Activated T-helper 1 cell treated with anti-CD3 and anti-CD28 coated beads, Interleukin-2, amount 50 U/mL, for 16 hours (primary cell): ENCODE results near the gene NHS.

Experiments
- DNase-seq, 2 donors: peaks; one replicate each; pipeline ENCODE4 v3.0.0-alpha.2; 2020; ENCODE audit warnings: low read depth in 1 of 2, low spot score in 1 of 2

The NHS gene

DNA sequence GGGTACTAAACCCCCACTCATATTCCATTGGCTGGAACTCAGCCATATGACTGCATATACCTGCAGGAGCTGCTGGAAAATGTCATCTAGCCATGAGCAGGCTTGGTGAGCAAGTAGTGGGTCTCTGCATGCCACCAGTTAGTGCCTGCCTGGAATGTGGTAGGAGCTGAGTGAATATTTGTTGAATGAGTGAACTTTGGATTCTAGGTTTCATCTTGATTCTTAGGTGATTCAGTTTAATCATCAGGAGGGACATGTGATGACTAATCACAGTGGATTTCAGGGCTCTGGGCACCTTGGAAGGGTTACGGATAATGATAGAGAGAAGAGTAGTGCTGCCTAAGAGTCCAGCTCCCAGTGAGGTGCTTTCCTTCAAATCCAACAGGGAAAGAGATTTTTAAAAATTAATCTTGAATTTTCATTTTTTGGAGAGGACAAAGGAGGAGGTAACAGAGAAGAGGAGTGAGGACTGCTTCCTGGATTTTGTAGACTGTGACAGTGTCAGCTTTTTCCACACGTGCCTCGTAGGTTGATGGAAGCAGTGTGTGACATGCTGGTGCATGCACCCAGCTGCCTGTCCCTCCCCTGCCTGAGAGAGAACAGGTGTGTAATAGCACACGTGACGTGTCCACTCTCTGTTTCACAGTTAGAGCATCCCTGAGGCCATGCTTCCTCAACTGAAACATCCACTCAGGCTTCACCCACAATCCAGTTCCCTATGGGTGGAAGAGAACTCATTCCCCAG, 30.4 kb downstream of the NHS start:
- DNase-seq: no peak

DNA sequence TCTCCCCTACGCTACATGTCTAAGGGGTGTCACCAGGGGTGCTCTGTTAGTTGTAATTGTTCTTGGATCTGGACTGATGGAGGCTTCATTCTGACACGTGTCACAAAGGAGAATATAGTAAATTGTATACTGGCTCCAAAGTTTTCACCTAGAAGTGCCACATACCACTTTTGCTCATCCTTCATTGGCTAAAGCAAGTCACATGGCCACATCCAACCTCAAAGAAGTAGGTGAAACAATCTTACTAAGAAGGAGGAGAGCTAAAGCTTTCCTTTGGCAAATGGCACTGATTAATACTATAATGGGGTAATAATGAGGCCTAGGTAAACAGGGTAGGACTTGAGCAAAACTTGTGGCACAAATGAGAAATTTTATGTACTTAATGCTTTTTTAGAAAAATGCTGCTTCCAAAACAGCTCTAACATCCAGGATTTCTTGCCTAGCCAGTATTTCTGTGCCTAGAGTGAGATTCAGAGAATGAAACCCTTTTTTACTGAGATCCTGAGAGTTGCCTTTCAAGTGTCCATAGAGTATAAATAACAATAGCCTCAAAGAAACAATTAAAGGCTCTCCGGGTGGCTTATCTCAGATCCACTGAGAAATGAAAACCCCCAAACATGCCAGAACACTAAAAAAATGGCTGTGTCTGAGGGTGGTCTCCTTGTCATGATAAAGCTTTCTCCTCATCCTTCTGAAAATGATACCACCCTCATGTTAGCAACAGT, 34.7 kb downstream of the NHS start:
- no peak for DNase-seq

DNA sequence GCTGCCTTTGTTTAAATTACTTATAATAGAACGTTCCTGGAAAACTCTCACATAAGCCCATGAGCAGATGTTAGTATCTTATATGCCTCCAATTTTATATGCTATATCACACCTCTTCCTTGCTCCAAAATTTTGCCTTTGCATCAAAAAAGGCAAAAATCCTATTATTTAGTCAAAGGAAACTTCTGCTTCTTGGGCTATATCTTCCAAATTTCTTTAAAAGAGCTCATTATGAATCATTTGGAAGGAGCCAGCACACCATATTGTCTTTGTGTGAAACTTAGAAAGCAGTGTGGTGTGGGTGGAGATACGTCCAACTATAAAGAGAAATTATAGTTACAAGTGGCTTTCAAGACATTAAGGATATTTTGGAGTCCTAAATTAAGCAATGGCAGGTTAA, 35.7 kb downstream of the NHS start:
- no peak for DNase-seq

DNA sequence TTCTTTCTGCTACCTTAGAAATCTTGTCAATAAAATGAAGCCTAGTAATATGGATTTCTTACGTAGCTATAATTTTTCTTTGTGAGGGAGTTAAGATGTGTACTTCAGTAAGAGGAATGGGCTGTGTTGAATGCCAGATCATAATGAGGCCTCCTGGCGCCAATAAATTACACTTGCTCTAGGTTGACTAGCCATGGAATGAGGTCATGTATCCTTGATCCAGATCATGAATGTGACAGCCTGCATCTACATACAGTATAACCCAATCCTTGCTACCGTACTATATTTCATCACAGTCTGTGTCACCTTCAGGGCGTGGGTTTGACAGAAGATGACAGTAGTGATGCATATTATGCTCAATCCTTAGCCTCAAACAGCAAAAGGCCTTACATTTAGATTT, 36.2 kb downstream of the NHS start:
- no peak for DNase-seq

DNA sequence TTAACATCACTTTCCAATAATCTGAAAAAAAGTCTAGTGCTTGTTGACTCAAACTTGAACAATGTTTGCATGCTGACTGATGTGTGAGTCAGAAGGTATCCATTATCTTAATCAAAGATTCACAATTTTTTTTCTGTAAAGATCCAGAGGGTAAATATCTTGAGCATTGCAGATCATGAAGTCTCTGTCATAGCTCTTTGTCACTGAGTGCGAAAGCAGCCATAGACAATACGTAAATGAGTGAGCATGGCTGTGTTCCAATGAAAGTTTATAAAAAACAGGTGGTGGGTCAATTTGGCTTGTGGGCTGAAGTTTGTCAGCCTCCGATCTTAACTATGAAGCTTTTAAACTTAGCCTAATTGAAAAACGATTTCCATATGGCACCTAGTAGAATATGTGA, 37.7 kb downstream of the NHS start:
- no peak for DNase-seq

DNA sequence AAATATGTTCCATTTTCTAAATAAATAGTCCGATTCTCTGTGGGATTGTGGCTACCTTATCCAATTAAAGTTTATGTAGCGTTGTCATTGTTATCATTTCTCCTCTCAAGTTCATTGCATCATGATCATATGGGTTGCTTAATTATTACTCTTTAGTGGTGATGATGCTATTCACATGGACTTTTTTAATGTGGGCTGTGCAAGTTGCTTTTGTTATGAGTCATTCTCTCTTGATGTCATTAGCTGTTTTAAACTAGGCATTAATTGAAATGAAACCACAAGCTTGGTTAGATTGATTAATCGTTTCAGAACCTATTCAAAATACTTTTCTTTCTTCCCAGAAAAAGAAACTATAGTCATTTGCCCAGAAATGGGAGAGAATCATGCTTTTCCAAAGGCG, 38.2 kb downstream of the NHS start:
- DNase-seq: no peak

DNA sequence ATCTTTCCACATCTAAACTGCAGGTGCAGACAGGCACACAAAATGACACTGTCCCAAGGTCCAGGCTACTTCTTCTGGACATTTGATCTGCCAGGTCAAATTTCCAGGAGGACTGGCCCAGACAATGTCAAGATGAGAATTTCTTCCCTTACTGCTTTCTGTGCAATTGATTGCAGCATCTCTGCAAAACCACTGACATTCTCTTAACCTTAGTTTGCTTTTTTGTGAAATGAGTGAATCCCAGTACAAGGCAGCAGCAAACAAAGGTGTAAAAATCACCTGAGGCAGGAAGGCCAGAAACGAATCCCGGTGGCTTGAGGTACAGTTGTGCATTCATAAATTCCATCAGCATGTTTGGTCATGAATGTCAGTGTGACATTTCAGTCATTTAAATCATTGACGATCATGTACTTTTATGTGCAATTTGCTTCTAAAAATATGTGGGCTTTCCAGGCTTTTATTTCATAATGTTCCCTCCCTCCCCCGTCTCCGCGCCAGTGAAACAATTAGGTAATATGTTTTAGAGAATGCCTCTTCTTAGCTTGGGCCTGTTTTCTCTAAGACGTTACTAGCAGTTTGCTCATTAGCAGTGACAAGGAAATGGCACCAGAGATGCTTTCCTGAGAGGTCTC, 39.1 kb downstream of the NHS start:
- DNase-seq: no peak

DNA sequence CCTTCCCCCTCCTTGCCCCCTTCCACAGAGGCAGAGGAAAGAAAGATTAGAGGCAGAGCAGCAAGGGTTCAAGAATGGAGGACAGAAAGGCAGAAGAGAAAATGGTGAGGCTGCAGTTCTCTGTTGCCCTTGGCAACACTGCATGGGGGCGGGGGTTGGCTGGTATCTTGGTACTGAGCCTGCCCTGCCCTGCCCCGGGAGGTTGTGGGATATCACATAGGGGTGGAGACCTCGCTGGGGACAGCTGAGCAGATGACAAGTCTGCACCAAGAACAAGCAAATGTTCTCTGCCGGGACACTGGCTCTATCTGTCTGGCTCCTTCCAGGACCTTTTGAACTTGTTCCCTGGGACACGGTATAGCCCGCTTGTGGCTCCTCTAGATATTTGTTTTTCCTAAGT, 39.8 kb downstream of the NHS start:
- no peak for DNase-seq

DNA sequence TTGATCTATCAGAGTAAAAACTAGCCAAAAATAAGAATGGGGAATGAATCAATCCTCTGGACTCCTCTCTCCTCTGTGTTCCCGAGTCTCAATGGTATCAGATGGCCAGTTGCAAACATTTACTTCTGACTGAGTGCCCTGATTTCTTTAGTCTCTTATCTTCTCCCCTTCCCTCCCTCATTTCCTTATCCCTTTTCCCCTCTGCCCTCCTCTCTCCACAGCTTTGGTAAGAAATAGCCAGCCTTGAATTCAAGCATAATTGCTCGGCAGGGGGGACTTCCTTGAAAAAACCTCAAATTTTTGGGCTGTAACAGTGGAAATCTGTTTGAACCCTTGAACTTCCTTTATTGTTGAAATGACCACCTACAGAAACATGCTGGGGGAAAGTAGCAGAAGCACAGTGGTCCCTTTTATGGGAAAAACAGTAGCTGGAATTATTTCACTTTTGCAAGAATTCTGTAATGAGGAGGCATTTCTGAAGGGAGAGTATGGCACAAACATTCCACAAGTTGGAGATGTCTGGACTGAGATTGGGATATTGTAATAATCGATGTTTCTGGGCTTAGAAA, 40.3 kb downstream of the NHS start:
- no peak for DNase-seq

DNA sequence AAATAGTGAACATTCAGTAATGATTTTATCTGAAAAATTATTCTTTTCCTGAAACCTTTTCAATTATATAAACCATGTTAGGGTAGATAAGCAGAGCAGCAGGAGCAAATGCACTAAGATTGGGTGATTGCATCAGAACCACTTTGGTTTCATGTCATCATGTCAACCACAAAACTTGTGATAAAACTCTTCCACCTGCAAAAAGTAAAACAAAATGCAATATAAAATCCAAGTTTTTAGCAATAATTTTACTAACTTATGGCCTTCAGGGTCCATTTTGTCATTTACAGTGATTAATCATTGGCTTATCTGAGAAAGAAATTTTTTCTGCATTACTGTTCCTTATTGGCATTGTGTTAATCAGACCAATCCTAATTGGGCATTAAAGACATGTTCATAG, 42.4 kb downstream of the NHS start:
- no peak for DNase-seq

DNA sequence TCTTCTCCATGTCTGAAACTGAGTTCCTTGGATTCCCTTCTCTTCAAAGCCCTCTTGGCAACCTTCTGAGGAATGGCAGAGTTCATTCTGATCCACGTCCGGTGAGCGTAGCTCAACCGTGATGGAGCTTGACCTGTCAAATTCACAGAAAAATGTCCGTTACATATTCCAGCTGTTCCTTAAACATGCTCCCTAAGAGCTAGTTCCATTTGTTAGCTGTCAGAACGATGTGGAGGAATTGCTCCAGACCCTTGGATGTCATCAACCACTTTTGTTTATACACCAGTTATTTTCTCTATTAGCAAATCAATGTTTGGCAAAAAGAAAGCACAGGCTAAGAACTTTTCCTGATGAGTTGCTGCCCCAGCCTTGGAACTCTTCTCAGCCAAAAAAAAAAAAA, 50.1 kb downstream of the NHS start:
- DNase-seq: no peak

DNA sequence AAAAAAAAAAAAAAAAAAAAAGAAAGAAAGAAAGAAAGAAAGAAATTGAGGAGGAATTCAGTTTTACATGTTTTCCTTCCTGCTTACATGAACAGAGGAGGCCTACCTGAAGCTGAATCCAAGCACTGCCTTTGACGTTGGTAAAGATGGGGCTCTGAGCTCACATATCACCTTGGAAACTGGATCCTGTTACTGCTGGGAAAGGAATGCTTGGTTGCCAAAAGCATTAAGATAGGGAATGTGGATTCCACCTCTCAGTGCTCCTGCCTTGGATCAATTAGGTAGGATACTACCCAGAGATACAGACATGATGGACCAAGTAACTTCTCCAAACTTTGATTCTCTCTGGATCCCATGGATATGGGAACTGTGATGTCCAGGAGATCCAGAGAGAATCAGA, 50.6 kb downstream of the NHS start:
- no peak for DNase-seq

DNA sequence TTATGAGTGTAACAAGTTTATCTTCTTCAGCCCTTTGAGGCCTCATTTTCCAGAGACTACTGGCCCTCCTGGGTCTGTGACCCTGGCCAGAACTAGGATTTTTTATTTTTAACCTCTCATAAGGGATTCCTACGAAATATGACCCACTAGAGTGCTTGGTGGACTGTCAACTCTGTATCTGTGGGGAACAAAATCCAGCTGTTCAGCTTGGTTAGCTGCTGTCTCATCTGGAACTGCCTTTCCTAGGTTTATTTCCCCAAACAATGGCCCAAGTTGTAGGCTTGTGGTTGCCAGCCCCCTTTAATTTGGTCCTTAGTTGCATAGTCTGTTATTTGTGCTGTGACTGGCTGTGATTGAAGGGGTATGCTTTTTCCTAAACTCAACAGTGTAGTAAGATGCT, 56.2 kb downstream of the NHS start:
- no peak for DNase-seq

DNA sequence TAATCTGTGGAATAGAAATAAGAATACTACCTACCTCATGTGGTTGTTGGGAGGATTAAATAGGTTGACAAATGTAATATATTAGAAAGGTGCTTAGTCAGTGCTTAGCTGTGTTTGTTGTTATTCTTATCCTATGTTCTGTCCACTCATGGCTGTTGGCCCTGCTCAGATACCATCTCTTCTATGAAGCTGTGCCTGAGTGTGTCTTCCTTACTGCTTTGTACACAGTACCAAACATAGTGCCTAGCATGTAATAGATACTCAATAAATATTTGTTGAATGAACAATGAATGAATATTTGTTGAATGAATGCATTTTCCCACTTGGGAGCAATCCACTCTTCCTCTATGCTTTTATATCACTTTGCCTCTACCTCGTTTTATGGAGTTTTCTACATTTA, 57.2 kb downstream of the NHS start:
- DNase-seq: no peak

DNA sequence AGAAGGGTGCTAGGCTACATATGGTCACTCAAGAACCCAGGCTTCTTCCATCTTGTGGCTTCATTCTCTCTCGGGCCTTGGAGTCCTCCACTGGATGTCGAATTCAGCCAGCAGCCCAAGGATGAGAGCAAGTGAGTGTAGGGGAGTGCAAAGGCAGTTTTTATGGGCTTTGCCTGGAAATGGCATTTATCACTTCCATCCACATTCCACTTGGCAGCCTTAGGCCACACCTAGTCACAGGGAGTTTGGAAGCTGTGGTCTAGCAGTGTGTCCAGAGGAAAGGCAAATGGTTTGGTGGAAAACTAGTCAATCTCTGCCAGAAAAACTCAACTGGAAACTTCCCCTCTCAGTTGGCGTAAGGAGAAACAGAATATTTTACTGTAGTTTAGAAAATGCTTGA, 59.0 kb downstream of the NHS start:
- no peak for DNase-seq

DNA sequence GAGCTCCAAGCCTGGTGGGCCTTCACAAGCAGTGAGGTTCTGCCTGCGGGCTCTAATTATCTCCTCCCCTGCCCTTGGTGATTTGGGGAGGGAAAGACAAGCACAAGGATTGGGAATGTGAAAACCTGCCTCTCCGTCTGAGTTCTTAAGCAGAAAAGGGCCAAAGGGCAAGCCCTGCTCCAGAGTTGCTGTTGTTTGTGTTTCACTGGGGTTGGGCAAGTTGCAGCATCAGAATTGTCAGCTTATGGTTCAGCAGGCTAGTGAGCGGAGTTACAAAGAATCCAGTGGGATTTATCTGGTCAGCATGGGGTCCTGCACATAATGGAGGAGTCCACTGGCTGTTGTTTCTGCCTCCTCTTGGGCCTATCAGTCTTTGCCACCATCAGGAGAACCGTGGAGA, 60.5 kb downstream of the NHS start:
- no peak for DNase-seq

DNA sequence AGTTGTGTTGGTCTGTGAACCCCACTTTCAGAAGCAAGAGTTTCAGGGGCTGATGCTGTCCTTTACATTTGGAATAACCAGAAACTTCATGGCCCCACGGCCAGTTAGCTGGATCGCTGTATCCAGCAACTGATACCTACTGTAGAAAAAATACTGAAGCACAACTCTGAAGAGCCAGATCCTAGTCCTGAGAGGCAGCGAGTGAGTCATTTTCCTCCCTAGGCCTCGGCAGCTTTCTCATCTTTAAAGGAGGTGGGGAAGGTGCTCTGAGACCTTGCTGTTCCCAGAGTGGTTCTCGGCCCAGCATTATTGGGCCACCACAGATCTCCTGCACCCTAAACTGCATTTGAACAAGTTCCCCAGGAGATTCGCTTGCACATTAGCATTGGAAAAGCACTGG, 63.2 kb downstream of the NHS start:
- DNase-seq: no peak

DNA sequence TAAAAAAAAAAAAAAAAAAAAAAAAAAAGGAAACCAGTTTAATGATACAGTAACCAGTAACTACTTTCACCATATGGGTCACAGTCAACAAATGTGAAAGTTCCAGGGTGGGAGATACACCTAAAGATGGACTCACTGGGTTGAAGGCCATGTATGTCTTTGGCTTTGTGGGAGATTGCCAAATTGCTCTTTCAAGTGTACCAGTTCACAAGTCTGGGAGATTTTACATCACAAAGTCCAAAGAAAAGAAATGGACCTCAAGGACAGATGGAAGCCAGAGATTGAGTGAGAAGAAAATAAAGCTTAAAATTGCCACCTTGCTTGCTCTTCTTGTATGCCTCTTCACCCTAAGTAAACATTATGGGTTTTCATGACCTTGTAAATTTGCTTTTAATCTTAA, 65.3 kb downstream of the NHS start:
- DNase-seq: no peak

DNA sequence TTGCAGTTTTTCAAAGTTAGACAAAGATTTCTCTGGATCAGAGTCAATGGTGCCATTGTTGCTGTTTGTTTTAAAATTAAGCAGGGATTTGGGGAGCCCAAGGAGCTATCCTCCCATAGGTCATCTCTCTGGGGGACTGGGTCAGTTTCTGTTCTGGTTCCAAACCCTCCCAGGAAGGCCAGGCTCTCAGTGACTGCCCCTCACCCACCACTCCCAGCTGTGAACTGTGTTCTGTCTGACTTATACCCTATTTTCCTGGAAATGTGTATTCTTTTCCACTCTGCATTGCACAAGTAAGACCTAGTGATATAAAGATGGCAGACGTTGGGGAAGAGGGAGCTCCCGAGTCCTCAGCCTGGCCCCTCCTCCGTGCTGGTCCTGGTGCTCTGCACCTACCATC, 65.8 kb downstream of the NHS start:
- no peak for DNase-seq

DNA sequence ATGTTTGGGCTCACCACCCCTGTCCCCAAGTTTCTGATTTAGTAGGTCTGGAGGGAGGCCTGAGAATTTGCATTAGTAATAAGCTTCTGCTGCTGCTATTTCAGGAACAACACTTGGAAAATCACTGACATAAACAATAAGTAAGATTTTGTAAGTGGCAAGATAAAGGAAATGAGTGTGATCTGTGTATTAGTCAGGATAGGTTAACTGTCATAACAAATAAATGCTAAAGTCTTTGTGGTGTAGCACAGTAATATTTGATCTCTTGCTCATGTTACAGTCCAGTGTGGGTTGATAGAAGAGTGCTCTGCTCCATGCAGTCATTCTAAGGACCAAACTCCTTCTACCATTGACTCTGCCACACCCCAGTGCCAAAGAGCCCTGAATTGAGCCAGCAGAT, 67.0 kb downstream of the NHS start:
- DNase-seq: no peak

DNA sequence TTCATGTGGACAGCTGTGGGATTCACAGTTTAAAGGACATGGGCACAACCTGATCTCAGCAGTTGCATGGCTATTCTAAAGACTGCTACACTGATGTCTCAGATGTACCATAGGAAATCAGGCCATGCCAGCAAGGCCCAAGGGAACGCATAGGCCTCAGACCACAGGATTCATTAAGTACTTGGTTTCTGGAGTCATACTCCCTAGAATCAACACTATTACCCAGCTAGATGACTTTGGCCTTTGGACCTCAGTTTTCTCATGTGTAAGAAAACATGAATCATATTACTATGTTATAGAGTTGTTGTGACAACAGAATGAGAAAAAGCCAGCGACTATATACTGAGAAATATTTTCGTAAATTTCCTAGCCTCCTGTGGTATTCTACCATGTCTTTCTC, 67.9 kb downstream of the NHS start:
- no peak for DNase-seq

DNA sequence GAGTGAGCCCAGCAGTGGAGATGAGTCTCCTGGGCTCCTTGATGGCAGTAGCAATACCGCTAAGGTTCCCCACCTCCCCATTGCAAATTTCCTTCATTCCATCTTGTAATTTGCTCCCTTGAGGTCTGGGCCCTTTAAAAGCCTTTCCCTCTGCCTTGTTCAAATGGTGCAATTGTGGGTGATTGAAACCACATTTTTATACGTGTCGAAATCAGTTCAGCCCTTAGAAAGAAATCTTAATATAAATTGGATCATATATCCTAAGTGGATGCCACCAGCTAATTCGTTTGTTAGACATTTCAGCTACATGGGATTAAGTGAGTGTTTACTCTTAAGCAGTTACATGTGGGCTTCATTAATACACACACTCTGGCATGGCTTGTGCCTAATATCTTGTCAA, 68.6 kb downstream of the NHS start:
- no peak for DNase-seq
